Measurements from ENCODE around the gene PMFBP1.

The PMFBP1 gene

DNA sequence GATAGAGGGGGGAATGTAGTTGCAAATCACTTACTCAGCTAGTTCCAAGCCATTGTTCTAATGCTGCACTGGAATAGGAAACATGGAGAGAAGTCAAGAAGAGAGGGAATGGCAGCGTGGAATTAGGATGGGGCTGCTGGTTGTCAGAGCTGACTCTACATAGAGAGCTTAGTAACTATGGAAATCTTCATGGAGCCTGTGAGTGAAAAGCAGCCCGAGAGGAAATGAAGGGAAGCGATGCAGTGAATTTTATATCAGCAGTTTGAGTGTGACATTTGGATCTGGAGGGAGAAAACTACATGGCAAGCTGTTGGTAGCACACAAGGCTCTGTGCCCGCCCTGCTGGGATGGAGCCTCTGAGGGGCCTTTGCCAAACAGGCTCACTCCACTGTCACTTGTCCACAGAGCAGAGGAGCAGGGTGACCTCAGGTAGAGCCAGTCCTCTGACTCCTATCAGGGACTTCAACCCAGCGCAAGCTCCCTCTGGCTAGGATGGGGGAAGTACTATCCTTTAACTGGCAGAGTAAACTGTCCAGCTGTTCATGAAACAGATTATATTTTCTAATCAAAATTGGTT lies 27.9 kb upstream of the PMFBP1 start:
- TF ChIP-seq, protein P1, sequence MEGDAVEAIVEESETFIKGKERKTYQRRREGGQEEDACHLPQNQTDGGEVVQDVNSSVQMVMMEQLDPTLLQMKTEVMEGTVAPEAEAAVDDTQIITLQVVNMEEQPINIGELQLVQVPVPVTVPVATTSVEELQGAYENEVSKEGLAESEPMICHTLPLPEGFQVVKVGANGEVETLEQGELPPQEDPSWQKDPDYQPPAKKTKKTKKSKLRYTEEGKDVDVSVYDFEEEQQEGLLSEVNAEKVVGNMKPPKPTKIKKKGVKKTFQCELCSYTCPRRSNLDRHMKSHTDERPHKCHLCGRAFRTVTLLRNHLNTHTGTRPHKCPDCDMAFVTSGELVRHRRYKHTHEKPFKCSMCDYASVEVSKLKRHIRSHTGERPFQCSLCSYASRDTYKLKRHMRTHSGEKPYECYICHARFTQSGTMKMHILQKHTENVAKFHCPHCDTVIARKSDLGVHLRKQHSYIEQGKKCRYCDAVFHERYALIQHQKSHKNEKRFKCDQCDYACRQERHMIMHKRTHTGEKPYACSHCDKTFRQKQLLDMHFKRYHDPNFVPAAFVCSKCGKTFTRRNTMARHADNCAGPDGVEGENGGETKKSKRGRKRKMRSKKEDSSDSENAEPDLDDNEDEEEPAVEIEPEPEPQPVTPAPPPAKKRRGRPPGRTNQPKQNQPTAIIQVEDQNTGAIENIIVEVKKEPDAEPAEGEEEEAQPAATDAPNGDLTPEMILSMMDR (IDR thresholded peaks at IDR 0.05; ENCODE audit: extremely low read depth, missing control alignments), result no peak
- DNase-seq (ENCODE audit: low spot score), result no peak

DNA sequence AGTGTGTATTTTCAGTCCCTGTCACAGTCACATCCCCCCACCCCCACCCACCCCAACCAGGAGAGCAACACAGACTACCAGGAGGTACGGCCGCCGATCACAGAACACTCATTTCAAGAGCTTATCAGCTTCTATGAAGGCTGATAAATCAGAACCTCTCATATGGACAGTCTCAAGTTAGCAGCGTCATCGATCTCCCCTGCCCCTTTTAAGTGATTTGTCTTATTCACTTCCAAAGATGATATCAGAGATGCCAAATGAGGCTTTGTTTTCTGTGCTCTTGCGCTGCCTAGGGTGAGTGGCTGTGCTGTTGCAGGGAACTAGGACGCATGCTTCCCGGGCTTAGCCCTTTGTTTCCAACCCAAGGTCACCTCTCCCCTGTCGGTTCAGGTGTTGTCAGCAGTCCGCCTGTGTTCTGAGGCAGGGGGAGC lies 26.8 kb upstream of the PMFBP1 start:
- no peak for DNase-seq (ENCODE audit: low spot score)
- TF ChIP-seq, protein P1 (IDR thresholded peaks at IDR 0.05; ENCODE audit: extremely low read depth, missing control alignments), result no peak

DNA sequence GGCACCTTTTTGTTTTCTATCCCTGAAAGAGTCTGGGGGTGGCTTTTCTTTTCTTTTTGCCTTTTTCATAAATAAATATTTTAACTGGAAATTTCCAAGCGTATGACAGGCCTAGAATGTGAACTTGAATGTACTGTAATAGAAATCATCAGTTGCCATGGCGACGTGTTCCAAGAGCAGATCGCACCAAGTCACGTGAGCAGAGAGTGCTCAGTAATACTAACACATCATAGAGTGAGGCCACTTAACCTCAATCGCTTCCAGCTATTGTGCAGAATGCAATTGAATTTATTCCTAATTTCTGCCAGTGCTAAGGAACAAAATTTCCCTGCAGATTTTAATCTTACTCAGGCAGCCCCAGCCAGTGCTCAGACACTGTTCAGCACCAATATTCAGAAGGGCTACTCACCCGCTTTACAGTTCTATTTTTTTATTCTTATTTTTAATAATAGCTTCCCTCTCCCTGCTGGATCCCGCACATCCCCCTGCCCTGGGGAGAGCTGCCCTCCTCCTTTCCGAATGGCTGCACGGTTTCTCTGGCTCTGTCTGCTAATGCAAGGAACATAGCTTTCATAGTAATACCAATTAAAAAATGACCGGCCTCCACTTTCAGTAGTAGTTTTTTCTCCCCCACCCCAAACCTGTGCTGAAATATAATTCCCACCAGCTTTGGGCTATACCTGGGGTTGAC lies 26.2 kb upstream of the PMFBP1 start:
- TF ChIP-seq, protein P1 (IDR thresholded peaks at IDR 0.05; ENCODE audit: extremely low read depth, missing control alignments), result no peak
- DNase-seq (ENCODE audit: low spot score), result no peak

DNA sequence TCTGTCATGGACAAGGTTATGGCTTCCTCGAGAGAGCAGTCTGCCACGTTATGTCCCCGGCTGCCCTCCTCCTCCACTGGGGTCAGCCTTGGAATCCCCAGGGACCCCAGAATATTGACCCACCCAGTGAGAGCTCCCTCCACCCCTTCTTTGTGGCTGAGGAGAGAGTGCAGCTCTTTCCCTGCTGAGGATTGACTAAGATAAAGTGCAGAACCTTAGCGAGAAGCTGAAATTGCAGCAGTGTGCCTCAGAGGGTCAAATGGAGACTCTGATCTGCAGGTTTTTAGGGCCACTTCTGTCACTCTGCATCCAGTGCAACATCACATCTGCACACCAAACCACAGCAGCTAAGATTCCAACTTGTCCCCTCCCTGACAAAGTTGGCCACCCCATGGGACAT lies 25.6 kb upstream of the PMFBP1 start:
- TF ChIP-seq, protein P1 (IDR thresholded peaks at IDR 0.05; ENCODE audit: extremely low read depth, missing control alignments), result no peak
- DNase-seq (ENCODE audit: low spot score), result no peak

DNA sequence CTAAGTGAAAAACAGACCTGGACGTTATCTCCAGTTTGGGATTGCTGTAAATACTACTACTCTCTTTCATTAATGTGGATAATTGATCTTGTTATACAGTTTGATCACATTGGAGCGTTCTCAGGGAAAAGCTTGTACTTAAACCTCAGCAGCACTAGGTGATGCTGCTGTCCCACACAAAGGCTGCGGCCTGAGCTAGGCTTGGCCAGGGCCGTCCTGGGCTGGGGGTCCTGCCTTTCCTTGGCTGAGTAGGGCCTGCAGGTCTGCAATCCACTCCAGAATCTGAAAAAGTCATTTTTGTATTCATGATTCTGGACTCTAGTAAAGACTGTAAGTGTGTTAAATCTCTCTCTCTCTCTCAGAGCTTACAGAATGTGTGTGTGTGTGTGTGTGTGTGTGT lies 23.7 kb upstream of the PMFBP1 start:
- no peak for DNase-seq (ENCODE audit: low spot score)
- TF ChIP-seq, protein P1 (IDR thresholded peaks at IDR 0.05; ENCODE audit: extremely low read depth, missing control alignments), result no peak

DNA sequence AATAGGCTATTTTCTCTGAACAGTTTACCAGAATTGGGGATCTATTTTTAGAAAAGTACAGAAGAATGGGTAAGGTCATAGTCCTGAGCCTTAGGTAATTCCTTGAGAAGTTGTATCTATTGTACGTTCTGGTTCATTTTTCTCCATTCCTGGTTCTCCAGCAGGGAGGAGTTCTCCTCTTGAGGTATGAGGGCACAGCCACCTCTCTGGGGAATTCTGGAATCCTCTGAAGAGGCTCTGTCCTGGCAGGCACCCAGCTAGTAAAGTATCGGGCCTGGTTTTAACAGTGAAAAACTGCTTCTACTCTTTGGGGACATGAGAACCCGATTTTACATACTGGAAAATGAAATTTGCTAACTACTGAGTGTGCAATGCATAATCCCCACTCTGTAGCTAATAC lies 19.6 kb upstream of the PMFBP1 start:
- no peak for DNase-seq (ENCODE audit: low spot score)
- TF ChIP-seq, protein P1 (IDR thresholded peaks at IDR 0.05; ENCODE audit: extremely low read depth, missing control alignments), result no peak

DNA sequence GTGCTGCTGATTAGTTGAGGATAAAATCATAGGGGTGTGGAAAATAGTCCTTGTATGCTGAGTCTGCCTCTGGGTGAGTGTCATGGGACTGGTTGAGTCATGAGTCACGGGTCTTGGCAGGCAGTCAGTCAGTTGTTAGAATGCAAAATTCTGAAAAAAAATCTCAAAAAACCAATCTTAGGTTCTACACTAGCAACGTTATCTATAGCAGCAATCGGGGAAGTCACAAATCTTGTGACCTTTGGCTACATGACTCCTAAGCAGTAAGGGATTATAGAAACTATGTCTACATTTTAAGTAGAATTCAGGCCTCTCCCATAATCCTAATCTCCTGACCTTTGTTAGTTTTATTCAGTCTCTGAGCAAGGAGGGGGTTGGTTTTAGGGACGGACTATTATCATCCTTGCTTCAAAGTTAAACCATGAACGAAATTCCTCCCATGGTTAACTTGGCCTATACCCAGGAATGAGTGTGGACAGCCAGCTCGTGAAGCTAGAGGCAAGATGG lies 18.0 kb upstream of the PMFBP1 start:
- no peak for DNase-seq (ENCODE audit: low spot score)
- TF ChIP-seq, protein P1 (IDR thresholded peaks at IDR 0.05; ENCODE audit: extremely low read depth, missing control alignments), result no peak

Data from GM20000 (cell line).